ENCODE data around the gene CST1.
"Not testable (repeated sequence)": the region's sequence is repeated elsewhere in the genome, so short reads cannot be mapped to it uniquely, and the experiment has no call there.

DNA sequence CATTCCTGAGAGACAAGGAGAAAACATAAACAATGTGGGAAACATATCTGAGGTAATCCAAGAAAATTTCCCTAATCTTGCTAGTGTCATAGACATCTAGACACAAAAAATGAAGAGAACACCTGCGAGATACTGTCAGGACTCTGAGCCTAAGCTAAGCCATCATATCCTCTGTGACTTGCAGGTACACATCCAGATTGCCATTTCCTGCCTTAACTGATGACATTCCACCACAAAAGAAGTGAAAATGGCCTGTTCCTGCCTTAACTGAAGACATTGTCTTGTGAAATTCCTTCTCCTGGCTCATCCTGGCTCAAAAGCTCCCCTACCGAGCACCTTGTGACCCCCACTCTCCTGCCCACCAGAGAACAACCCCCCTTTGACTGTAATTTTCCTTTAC lies 13.9 kb upstream of the CST1 start:
- TF ChIP-seq, protein P1, sequence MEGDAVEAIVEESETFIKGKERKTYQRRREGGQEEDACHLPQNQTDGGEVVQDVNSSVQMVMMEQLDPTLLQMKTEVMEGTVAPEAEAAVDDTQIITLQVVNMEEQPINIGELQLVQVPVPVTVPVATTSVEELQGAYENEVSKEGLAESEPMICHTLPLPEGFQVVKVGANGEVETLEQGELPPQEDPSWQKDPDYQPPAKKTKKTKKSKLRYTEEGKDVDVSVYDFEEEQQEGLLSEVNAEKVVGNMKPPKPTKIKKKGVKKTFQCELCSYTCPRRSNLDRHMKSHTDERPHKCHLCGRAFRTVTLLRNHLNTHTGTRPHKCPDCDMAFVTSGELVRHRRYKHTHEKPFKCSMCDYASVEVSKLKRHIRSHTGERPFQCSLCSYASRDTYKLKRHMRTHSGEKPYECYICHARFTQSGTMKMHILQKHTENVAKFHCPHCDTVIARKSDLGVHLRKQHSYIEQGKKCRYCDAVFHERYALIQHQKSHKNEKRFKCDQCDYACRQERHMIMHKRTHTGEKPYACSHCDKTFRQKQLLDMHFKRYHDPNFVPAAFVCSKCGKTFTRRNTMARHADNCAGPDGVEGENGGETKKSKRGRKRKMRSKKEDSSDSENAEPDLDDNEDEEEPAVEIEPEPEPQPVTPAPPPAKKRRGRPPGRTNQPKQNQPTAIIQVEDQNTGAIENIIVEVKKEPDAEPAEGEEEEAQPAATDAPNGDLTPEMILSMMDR (conservative IDR thresholded peaks at IDR 0.05 in 1 of 2, IDR thresholded peaks at IDR 0.05 in 1 of 2; ENCODE audit: low read depth in 1 of 2, low read length in 2 of 2), result not testable (repeated sequence)
- not testable (repeated sequence) for TF ChIP-seq EZH2 (IDR thresholded peaks at IDR 0.05; ENCODE audit: low read length, missing control alignments)

All from fibroblast of lung (primary cell).